SKM-1 (cell line): ENCODE data around the gene HSPA1L.

Experiments used
- DNase-seq: peaks from one replicate; lab custom pipeline; 2025; ENCODE audit not compliant: unreplicated experiment; lab: John Stamatoyannopoulos, UW

HSPA1L gene

DNA sequence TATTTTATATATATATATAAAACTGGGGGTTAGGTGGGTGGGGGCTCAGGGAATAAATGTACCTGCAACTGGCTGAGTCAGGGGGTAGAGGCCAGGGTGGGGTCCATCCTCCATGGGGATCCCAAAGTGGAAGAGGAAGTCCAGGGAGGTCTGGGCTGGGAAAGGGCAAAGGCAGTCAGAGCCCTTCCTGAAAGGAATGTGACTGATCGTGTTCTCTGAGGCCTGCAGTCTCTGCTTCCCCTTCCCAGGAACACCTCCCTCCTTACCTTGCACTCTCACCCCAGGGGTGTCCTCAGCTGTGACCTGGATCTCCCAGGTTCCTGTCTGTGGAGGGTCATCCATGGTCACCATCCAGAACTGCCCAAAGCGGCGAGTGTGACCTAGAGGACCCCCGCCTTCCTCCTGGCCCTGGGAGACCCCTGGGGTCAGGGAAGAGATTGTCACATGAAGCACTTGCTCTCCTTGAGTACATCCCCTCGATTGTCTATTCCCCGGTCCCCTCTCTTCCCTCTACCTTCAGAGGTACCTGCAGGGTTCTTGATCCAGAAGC is 47.9 kb downstream of the HSPA1L start:
- DNase-seq, result no peak

DNA sequence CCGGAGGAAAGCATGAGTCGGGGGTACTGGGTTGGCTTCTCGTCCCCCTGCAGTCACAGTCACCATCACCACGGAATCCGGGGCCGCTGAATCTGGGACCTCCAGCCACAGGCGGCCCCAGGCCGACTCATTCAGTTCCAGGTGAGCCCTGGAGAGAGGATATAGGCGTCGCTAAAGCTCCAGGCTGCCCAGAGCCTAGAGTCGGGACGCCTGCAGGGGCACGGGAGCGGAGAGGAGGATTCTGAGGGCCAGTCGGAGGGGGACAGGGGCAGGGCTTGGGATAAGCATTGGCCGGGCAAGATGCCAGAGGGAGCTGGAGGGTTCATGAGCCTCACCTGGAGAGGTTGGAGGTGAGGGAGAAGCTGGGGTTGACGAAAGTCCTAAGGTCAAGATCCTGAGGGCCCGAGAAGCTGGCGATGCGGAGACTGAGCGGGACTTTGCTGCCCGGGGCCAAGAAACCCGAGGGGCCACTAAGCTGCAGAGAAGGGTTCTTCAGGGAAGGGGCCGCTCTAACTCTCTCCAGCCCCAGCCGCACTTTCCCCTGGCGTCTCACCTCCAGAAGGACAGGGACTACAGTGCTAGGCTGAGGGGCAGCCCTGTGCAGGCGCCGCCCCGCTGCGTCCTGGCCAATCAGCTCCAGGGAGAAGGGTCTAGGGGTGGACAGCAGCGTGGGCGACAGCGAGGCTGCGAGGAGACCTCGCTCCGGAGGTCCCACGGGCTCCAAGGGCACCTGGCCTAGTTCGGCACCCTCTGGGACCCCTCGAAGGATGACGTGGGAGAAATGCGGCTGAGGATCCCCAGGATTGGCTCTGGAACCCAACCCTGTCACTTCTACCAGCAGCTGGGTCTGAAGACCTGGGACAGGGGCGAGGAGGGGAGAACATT is 48.9 kb downstream of the HSPA1L start:
- no peak for DNase-seq

GRCh38 chr6:31765559-31765909 is 49.5 kb downstream of the HSPA1L start:
- DNase-seq, result no peak

GRCh38 chr6:31764198-31764597 is 50.9 kb downstream of the HSPA1L start:
- DNase-seq, result no peak

DNA sequence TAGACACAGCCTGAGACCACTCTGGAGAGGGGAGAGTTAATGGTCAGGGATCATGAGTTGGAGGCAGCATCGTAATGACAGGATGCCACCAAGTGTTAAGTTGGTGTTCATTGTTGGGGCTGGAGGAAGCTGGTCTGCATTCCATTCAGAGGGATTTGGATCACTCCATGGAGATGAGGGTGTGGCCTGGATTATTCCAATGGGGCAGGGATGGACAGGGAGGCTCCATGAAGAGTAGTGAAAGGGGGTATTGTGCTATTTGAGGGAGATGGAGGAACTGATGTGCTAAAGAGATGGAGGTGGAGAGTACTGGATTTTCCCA is 51.5 kb downstream of the HSPA1L start:
- DNase-seq, result no peak

DNA sequence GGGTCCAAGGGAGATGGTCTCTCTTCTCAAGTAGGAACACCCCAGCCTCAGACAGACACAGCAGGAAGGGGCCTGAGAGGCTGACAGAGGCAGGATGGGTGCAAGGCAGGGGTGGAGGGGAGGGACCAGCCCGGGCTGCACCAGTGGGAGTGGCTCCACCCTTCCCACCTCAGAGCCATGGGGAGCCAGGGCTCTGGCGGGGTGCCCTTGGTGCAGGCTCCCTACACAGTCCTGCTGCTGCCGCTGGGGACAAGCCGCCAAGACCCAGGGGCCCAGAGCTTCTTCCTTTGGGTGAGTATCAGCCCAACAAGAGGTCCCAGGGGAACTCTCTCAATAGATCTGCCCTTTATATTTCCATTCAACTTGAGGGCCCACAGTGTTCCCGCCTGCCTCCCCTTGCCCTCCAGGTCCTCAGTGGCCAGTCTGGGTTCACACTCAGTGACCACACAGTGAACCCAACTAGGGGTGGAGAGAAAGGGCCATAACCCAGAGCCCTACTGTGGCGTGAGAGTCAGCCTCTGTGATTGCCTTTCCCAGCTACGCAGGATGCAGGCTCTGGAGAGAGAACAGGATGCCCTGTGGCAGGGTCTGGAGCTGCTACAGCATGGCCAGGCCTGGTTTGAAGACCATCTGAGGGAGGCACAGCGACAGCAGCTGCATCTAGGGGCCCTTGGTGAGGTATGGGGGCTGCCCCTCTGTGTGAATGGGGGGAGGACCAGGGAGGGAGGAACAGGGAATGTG is 52.0 kb downstream of the HSPA1L start:
- no peak for DNase-seq

DNA sequence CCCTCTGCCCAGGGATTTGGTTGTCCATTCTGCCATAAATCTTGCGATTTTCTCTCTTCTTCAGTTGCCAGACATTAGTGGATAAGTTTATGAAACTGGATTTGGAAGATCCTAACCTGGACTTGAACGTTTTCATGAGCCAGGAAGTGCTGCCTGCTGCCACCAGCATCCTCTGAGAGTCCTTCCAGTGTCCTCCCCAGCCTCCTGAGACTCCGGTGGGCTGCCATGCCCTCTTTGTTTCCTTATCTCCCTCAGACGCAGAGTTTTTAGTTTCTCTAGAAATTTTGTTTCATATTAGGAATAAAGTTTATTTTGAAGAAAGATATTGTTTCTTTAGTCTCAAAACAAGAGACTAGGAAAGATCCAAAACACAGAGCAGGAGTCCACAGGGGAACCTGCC is 52.7 kb downstream of the HSPA1L start, which contains the start of gene SAPCD1:
TSS of gene SAPCD1 (plus strand) at position 301 of the 400 bp plus-strand sequence. CDS start 399 bp downstream, outside the sequence.
- no peak for DNase-seq

DNA sequence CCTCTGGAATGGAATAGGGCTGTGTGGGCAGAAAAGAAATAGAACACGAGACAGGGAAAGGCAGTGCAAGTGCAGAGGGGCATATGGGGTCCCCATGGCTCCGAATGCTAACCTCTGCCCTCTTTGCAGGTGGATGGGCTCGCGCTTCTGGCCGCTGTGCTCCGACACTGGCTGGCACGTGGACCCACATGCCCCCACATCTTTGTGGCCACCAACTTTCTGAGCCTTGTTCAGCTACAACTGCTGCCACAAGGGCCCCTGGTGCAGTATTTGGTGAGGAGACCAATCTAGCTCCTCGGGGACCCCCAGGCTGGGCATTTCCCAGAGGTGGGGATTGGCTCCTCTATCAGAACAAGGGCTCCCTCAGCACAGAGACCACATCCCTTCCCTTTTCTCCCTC is 53.7 kb downstream of the HSPA1L start:
- no peak for DNase-seq

- no peak for DNase-seq
These were observed 54.3 kb downstream of the HSPA1L start for GRCh38 chr6:31760790-31761189.
